Measurements from ENCODE around the gene RARS2.

- no peak for TF ChIP-seq ZNF140 (tag by site-specific recombination; IDR thresholded peaks at IDR 0.05)
- no peak for TF ChIP-seq ATF2 (tag by site-specific recombination; IDR thresholded peaks at IDR 0.05; ENCODE audit: low read depth)
Observed at GRCh38 chr6:87482366-87482765, 107.4 kb downstream of the RARS2 start.
